Activated CD8-positive, alpha-beta memory T cell treated with anti-CD3 and anti-CD28 coated beads for 48 hours (primary cell): ENCODE measurements around the gene MORN1.
A peak's percentile ranks its signal among the peaks of the same experiment; 100 is the strongest.

Source experiments
- DNase-seq, 3 experiments: peaks; one replicate each; pipeline ENCODE4 v3.0.0-alpha.2; 2020; ENCODE audit warnings: low read depth in 2 of 3, low spot score in 2 of 3

MORN1 gene

DNA sequence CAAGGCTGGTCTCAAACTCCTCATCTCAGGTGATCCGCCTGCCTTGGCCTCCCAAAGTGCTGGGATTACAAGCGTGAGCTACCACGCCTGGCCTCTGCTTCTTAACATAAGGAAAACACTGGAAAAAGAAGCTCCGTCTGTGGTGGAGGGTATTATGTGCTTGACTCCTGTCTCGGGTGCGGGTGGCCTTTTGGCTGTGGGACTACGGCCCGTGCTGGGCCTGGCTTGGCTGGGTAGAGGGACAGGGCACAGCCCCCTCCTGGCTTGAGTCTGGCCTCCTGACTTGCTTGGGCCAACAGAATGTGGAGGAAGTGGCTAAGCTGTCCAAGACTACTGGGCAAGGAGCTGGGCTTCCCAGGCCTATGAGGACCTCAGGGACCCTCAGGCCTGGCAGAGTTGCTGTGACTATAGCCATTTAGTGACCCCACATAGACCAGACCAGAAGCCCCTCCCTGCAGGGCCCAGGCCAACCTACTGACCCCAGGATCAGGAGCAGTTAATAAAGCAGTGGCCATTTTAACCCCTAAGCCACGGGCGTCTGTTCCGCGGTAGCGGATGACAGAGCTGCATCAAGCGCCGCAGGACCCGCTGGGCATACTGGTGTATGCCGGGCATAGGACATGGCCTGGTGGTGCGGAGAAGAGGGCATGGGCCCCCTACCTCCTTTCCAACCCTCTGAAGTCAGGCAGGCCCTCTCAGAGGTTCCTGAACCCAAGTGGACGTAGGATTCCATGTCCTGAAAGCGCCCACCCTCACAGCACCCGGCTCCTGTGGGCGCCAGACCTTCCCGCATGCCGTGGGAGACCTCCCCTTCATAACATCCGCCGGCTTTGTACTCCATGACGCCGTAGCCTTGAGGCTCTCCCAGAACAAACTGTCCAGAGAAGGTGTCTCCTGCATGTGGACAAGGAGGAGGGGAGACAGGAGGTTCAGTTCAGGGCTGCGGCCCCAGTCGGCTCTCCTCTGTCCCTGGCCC, 4.4 kb downstream of the MORN1 start:
- no peak for DNase-seq

DNA sequence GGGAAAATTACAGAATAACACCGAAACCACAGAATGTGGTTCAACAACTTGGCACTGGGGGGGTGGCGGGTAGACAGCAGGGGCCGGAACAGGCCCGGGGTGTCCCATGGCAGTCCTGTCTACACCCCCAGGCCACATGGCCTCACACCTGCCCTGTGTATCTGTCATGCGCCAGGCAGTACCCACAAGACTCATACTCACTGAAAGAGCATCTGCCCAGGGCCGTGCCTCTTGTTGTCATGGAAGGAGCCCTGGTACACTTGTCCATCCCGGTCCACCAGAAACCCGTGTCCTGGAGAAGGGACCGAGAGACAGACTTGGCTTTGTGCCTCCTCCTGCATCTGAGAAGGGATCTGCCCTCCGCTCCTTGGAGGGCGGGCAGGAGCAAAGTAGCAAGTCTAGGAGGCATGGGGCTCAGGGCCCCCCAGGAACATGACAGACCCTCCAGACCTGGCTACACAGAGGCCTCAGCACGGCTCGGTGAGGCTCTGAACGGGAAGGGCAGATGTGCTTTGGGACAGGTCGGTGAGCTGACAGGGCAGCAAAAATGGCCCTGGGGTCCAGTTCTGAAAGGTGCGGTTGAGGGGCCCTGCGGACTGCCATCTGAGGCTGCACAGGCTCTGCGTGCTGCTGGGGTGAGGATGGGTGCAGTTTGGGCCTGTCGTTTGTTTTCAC, 5.6 kb downstream of the MORN1 start:
- no peak for DNase-seq

DNA sequence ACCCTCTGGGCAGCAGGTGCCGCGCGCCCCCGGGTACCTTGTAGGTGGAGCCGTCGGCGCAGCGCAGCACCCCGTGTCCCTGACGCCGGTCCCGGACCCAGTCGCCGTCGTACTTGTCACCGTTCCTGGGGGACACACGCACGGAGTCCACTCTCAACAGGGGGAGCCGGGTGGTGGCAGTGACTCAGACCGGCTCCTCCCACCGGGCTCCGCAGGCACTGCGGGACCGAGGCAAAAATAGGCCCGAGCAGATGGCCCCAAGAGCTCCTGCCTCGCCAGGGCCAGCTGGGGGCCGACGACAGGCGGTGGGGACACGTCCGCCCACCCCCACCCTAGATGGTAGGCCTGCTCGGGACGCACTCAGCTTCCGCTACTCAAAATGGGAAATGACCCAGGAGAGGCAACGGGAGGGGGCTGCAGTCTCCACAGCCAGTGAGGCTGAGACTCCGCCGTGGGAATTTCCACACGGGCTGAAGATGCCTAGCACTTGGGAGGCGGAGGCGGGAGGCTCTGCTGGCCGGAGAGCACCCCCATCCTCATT, 6.3 kb downstream of the MORN1 start:
- DNase-seq, result no peak

DNA sequence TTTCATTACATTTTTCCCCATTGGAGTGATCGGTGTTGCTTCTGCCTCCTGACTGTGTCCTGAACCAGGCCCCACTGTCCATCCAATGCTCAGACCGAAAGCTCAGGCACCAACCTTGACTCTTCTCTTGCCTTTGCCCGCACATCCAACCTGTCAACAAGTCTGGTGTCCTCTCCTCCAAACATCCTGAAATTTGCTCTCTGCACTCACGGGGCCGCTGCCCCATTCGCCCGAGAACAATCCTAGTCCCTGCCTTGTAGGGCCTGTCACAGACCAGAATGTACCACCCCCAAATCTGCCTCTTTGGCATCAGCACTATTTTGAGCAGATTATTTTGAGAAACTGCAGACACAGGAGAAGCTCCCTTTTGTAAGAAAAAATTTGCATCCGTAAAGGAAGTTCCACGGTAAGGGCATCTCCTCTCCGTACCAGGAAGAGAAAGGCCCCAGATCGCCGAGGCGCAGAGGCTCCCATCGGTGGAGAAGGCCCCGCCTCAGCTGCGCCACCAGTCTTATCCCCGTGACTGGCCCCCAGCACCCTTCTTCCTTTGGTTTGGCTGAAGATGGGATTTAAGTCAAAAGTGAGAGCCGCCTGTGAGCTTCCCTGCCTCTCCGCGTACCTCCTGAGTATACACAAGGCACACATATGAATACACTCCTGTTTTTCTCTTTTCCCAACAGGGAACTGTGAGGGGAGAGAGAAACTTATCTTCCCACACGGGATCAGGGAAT, 7.1 kb downstream of the MORN1 start:
- no peak for DNase-seq

DNA sequence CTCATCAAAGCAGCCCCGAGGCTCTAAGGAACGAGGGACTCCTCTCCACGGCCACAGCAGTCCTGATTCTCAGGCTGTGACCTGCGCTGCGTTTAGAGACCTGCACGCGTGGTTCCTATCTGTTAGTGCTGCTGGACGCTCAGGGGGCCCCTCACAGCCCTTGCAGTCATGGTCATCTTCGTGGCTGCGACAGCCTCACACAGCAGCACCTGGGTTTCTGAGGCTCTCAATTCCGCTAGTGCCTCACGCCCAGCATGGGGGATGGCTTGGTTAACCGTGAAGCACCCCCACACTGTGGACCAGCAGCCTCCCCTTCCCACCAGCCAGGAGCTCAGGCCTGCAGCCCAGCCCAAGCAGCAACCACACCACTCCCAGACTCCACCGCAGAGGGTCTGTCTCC, 7.8 kb downstream of the MORN1 start:
- no peak for DNase-seq

DNA sequence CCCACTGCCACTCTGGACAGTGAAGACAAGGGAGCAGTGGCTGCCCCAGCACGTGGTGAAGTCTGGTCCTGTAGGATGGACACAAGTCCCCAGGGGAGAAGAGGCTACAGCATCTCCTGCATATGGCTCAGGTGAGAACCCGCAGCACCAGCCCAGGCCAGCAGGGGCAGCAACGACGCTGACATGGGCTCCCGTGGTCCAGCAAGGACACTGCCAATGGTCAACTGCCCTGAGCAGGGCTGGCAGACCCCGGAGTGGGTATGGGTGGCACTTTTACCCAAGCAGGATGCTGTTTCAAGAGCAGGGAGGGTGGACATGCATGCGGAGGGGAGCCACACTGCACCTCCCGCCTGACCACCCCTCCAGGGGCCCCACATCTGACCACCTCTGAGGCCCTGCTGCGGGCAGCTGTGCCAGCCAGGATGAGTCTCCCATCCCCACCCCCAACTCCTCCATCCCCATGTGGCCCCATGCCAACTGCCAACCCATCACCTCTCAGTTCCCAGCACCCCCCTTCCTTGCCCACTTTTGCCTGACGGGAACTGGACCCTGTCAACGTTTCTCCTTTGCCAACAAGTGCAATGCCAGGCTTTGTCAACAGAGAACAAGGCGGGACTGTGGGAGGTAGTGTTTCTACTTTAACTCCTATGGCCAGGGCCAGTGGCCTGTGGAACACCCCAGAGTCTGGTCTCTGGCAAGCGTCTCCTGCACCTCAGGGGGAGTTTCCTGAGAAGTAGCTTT, 8.6 kb downstream of the MORN1 start:
- no peak for DNase-seq

DNA sequence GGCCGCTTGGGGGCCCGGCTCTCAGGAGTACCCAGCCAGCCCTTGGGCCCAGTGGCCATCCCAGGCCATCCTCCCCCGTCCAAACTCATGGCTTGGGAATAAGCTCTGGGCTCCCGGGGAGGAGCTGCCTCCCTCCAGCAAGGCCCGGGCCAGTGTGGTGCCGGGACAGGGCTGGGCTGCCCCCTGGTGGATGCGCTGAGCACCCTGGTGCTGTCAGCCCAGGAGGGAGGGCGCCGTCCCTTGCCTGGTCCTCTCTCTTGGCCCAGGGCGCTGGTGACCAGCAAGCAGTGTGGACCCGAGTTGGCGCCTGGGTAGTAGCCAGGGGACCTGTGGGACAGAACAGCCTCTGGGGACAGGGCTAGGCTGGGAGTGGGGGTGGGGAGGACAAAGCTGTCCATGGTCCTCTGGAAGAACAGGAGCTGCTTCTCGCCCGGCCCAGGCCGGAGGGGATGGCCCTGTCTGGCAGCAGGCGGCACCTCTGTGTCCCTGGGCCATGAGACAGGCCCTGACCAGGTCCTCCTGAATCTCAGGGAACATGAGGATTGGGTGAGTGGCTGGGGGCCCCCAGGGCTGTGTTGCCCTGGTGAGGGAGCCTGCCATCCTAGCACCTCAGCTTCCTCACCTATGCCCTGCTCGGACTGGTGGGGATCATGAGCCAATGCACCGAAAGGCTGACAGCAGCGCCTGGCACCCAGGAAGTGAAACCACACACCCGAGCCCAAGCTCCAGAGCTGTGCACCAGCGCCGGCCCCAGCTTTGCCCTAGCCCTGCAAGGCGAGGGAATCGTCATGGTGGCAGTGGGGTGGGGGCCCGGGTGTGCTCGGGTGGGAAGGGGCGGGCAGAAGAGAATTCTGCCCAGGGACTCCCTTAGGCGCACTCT, 9.4 kb downstream of the MORN1 start:
- peak; percentile 28 to 71 (median 40) for DNase-seq

DNA sequence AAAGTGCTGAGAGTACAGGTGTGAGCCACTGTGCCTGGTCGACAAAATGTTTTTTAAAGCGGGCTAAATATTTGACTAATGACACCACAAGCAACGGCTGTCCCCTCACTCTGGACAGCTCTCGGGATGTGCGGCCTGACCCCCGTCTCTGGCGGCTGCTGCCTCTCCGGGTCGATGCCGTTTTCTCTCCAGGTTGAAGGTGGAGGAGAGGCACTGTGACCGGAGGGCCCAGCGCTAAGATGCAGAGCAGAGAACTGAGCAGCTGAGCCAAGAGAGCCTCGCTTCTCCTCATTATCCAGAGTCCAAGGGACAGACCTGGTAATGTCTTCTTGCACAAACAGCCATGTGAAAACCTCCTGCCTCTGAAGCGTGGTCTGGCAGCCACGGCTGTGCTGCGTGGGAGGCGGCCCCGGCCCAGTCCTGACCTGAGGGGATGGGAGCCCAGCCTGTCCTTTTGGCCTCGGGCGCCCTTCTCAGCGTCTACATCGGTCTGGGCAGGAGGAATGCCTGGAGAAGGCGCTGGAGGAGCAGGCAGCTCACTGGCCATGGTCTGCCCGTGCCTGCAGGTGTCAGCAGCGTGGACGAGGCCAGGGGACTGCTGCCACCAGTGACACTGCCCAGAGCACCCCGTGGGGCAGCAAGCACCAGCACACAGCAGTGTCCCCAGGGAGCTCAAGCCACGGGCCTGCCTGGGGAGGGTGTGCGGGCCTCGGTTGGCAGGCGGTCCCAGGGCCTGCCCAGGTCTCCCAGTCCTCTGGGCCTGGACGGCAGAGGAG, 10.3 kb downstream of the MORN1 start:
- no peak for DNase-seq

DNA sequence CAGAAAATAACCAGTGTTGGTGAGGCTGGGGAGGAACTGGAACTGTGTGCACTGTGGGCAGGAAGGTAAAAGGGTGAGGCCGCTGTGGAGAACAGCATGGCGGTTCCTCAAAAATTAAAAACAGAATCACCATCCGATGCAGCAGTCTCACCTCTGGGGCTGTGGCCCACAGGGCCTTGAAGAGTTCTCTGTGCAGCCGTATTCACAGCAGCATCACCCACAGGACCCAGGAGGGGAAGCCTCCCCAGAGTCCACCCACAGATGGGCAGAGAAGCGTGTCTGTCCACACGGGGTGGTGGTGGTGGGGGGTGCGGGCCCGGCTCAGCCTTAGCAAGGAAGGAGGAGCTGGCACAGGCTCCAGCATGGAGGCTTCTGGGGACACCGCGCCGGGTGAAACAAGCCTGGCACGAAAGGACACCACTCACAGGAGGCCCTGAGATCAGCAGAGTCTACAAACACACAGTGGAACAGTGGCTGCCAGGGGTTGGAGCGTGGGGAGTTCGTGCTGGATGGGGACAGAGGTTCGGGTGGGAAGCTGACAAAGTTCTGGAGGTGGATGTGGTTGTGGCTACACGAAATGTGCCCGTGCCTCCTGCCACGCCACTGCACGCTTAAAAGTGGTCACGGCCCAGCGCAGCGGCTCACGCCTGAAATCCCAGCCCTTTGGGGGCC, 11.5 kb downstream of the MORN1 start:
- DNase-seq, result no peak

DNA sequence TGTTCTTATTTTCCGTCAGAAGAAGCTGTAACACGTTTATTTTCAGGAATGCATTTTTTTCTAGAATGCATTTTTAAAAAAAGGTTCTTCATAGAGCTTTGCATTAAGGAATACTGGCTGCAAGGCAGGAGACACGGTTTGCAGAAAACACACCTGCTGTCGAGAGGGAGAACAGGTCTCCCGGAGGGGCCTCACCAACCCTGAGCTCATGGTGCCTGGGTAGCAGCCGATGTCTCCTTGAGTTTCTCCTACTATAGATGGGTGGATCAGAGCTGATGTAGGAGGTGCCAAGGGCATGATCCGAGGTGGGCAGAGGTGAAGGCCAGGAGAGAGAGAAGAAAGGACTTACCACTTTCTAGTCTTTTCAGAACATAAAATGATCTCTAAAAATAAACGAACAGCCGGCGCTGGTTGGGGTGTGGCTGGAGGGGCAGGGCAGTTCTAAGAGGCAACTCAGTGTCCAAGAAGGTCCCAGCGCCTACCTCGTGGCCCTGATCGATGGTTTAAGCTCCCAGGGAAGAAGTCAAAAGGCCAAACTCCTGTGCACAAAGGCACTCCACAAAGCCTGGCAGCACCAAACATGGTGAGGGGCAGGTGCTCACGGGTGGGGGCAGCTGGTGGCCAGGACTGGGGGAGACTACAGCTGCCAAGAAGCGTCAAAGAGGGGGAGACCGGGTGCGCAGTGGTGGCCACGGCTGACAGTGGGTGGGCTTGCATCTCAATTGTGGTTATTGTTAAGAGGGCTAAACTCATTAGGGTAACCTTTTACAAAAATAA, 12.2 kb downstream of the MORN1 start:
- DNase-seq, result no peak

DNA sequence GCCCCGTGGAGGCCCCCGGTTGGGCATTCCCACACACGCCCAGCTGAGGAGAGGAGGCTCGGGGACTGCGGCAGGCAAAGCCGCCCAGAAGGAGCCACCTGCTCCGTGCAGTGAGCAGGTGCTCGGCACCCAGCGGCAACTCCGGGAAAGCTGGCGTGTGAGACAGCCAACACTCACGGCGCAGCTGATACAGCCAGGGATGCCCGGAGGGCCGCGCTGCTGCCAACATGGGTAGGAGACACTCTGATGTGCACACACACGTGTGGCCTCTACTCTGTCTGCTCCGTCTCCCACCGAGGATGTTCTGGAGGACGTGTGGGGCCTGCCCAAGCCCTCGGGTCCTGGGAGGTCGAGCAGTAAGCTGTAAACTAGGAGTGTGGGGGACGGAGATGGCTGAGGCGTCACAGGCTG, 12.9 kb downstream of the MORN1 start:
- DNase-seq, result no peak

DNA sequence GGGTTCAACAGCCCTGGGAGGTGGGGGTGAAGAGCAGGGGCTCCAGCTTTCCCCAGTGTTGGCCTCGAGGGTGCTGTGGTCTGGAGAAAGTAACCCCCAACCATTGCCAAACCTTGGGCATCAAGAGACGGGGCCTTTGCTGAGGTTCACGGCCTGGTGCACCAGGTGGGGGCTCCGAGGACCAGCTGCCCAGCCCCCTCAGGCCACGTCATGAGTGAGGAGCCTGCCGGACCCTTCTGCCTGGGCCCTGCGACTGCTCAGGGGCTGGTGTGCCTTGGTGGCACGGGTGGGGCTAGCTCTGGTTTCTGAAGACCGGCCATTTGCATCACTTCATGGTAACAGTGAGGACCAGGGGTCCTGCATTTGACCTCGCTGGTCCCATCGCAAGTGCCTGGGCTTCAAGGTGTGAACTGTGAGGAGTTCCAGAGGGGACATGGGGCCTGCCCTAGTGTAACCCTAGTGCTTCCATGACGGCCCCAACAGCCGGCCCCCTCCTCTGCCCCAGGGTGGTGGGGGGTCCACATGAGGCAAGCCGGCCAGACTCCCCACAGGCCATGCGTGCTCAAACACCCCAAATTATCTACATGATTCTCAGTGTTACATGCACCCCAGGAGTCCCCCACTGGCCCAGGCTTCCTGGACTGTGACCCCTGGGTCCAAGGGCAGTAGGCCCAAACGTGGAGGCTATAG, 13.5 kb downstream of the MORN1 start:
- no peak for DNase-seq

DNA sequence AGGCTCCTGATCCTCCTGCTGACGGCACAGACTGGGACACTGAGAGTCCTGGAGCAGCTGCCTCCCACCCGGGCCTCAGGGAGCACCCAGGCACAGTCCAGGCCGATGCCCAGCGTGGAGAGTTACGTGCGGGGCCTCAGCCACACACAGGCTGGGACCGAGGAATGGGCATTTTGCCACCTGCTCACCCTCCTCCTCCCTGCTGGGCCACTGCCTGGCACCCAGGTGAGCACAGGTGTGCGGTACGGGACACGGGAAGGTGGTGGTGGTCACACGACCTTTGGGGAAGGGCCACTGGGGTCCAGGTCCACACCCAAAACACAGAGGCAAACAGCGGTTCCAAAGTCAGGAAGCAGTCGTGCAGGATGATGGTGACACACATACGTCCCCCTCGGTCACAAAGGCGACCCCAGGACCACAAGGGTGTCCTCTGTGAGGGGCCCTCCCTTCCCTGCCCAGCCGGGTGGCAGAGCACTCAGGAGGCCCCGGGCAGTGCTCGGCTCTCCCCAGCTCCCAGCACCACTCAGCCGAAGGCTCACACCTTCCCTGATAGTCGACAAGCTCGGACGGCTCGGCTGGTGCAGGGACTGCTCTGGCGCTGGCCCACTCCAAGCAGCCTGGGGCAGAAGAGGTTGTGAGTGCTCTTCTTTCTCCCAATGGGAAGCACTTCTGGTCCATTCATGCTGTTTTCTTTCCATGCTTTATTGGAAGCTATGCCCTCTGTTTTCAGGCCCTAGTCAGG, 14.3 kb downstream of the MORN1 start:
- DNase-seq, result no peak

DNA sequence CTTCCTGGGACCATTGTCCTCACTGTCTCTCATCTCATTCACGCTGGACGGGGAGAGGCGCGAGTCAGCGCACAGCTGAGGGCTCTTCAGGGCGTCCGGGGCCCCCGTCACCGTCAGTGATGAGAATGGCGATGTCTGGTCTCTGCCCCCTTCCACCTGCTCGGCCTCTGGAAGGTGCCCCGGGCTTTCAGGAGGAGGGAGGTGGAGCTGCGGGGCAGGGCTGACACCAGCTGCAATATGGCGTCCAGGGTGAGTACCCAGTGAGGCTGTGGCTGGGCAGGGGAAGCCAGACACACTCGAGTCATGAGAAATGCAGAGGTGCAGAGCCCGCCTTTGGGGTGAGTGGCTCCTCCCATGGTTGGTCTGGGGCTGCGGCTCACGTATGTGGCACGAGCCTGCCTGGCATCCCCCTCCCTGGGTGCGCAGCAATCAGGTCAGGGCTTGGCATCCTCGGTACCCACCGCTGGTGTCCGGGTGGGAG, 15.1 kb downstream of the MORN1 start:
- DNase-seq, result no peak

DNA sequence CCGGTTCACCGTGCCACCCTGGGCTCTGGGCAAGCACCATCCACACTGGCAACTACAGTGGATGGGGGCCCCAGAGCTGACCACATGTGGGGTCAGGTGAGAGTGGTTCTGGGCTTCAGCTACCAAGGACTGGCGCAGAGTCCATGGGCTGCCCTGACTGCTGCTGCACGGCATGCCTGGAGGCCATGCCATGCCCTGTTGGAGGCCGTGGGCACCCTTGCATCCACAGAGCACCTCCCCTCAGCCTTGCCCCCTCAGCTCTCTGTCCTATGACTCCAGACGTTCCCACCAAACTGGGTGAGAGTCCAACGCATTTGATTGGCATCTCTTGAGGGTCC, 15.5 kb downstream of the MORN1 start:
- DNase-seq, result no peak

DNA sequence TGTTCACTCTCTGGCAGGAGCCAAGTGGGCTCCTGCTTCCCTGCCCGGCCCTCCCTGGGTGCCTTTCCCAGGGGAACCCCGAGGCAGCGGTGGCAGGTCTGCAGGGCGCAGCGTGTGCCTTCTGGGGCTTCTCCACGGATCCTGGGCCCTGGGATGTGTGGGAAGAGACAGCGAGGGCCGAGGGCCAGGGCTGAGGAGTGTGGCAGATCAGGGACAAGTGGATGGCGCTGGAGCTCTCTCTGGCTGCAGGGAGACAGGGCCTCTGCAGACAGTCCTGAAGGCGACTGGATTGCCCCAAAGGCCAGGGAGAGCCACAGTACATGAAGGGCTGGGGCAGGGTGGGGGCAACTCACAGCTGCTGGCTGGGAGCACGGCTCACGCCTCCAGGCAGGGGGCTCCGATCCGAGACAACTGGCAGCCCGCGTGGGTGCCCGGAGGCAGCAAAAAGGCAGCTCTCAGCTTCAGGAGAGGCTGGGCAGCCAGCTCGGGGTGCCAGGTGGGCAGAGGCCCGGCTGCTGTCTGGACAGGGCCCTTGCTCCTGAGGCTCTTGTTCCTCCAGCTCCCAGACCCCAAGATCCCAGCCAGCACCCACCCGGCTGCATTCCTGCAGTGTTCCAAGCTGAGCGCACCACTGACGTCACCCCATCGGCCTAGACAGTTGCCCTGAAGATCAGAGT, 16.0 kb downstream of the MORN1 start:
- no peak for DNase-seq
